Measurements from ENCODE around the gene ENTPD1.

- TF ChIP-seq CTCF (IDR thresholded peaks at IDR 0.05) (no peak), POLR2AphosphoS5 (IDR thresholded peaks at IDR 0.05) (no peak), POLR2A (IDR thresholded peaks at IDR 0.05; ENCODE audit: low read depth) (no peak), EP300 (IDR thresholded peaks at IDR 0.05) (no peak)
Observed at GRCh38 chr10:95793401-95794045, 37.6 kb downstream of the ENTPD1 start.

Measured in esophagus muscularis mucosa (tissue), 4 donors.